B cell (primary cell): ENCODE measurements around the gene PARD3. TPM values are rescaled to one million over a fixed set of nuclear protein-coding genes. Genes with fewer than 3 reads are reported as not detected.
"Not testable (repeated sequence)": the region's sequence is repeated elsewhere in the genome, so short reads cannot be mapped to it uniquely, and the experiment has no call there.

Experiments
- ATAC-seq: fragments of 200-7000 bp; cut with Tn5 transposase; one replicate; pipeline ENCODE4 v1.10.0; 2021; ENCODE audit warnings: low read depth, mild to moderate bottlenecking, moderate number of reproducible peaks, moderate library complexity
- CTCF ChIA-PET: fragments of 350-600 bp; sonication (Branson Sonifier 250); formaldehyde crosslinking; loops from one replicate; lab custom pipeline; 2021; ENCODE audit warnings: antibody characterized with exemption, inconsistent platforms; lab: Charles Lee
- POLR2A ChIA-PET: fragments of 350-600 bp; sonication (Branson Sonifier 250); formaldehyde crosslinking; loops from one replicate; lab custom pipeline; 2021; ENCODE audit warnings: antibody characterized with exemption; lab: Charles Lee
- DNase-seq: peaks from one replicate; pipeline ENCODE4 v3.0.0; 2013
- H2AFZ ChIP-seq: 2 replicates; pipeline ENCODE4 v1.6.1; 2012; ENCODE audit warnings: mild to moderate bottlenecking, low read depth, low read length; ENCODE audit not compliant: insufficient read depth, poor library complexity, severe bottlenecking
- H3K27ac ChIP-seq, 2 donors: 1 replicate in 1 of 2; 2 replicates in 1 of 2; pipeline ENCODE4 v1.5.1; 2012 to 2013; ENCODE audit warnings: low read length in 2 of 2, mild to moderate bottlenecking in 2 of 2, moderate library complexity in 1 of 2
- H3K27me3 ChIP-seq, 4 experiments: fragments of 200-600 bp in 1 of 4; sonication (generic) in 1 of 4; replicated peaks in 1 of 4; 1 replicate in 2 of 4; 2 replicates in 2 of 4; pipeline versions ENCODE4 v1.6.1 to v1.7.0; 2013 to 2016; ENCODE audit warnings: low read length in 3 of 4, mild to moderate bottlenecking in 2 of 4, mixed read lengths in 1 of 4, moderate library complexity in 1 of 4; ENCODE audit not compliant: insufficient read depth in 4 of 4, control insufficient read depth in 3 of 4; ENCODE audit errors: control extremely low read depth in 1 of 4
- H3K36me3 ChIP-seq, 2 experiments: replicated peaks in 1 of 2; 1 replicate in 1 of 2; 2 replicates in 1 of 2; pipeline versions ENCODE4 v1.6.1 to v1.7.1; 2013; ENCODE audit warnings: low read length in 1 of 2; ENCODE audit not compliant: insufficient read depth in 2 of 2, control insufficient read depth in 1 of 2; ENCODE audit errors: control extremely low read depth in 1 of 2, extremely low read depth in 1 of 2
- H3K4me1 ChIP-seq, 2 donors: fragments of 200-600 bp in 1 of 2; sonication (generic) in 1 of 2; 1 replicate in 1 of 2; 2 replicates in 1 of 2; pipeline versions ENCODE4 v1.5.1 to v1.6.1; 2013 to 2017; ENCODE audit warnings: low read length in 2 of 2; ENCODE audit not compliant: control insufficient read depth in 2 of 2, insufficient read depth in 2 of 2
- H3K4me2 ChIP-seq: replicated peaks from 2 replicates; pipeline ENCODE3; 2012; ENCODE audit warnings: mild to moderate bottlenecking, low read depth, low read length; ENCODE audit not compliant: poor library complexity, severe bottlenecking
- H3K4me3 ChIP-seq, 5 experiments: fragments of 200-600 bp in 1 of 5; sonication (generic) in 1 of 5; 1 replicate in 3 of 5; 2 replicates in 2 of 5; pipeline versions ENCODE4 v1.5.1 to v1.7.0; 2011 to 2016; ENCODE audit warnings: low read length in 4 of 5, mild to moderate bottlenecking in 4 of 5, low read depth in 2 of 5, control low read depth in 1 of 5, moderate library complexity in 1 of 5; ENCODE audit not compliant: insufficient read depth in 1 of 5; ENCODE audit errors: control extremely low read depth in 1 of 5, extremely low read depth in 1 of 5
- H3K79me2 ChIP-seq: fragments of 200-600 bp; sonication (generic); one replicate; pipeline ENCODE4 v1.6.0; 2016; ENCODE audit warnings: low read length; ENCODE audit not compliant: control insufficient read depth, insufficient read depth
- H3K9ac ChIP-seq: fragments of 200-600 bp; sonication (generic); 2 replicates; pipeline ENCODE4 v1.6.1; 2017; ENCODE audit warnings: mild to moderate bottlenecking, low read length, moderate library complexity
- H3K9me3 ChIP-seq, 3 donors: one replicate each; pipeline versions ENCODE4 v1.6.1 to v1.7.1; 2013; ENCODE audit warnings: low read length in 2 of 3; ENCODE audit not compliant: control insufficient read depth in 2 of 3, insufficient read depth in 1 of 3; ENCODE audit errors: control extremely low read depth in 1 of 3
- H4K20me1 ChIP-seq: 2 replicates; pipeline ENCODE4 v1.6.0; 2012; ENCODE audit warnings: mild to moderate bottlenecking, low read length; ENCODE audit not compliant: insufficient read depth, control insufficient read depth, poor library complexity, severe bottlenecking
- H3K27ac Mint-ChIP-seq: one replicate; pipeline ENCODE4 v1.8.0; 2021; ENCODE audit warnings: mixed read lengths
- H3K27me3 Mint-ChIP-seq: one replicate; pipeline ENCODE4 v1.8.0; 2021; ENCODE audit warnings: mixed read lengths
- H3K4me1 Mint-ChIP-seq: one replicate; pipeline ENCODE4 v1.8.0; 2021; ENCODE audit warnings: mixed read lengths
- H3K4me3 Mint-ChIP-seq: one replicate; pipeline ENCODE4 v1.8.0; 2021; ENCODE audit warnings: mixed read lengths
- H3K9me3 Mint-ChIP-seq: one replicate; pipeline ENCODE4 v1.8.0; 2022; ENCODE audit warnings: mixed read lengths; ENCODE audit not compliant: insufficient read depth
- EZH2 ChIP-seq: IDR thresholded peaks from 2 replicates; pipeline ENCODE4 v1.6.1; 2012; ENCODE audit warnings: borderline replicate concordance, low read depth, mild to moderate bottlenecking, moderate library complexity, low read length; ENCODE audit not compliant: insufficient read depth, poor library complexity, severe bottlenecking
- WGBS: methylation state at CpG from one replicate; pipeline ENCODE4 v1.1.5; 2013; ENCODE audit warnings: missing lambda C conversion rate; ENCODE audit not compliant: insufficient coverage; 5-methylcytosine and 5-hydroxymethylcytosine counted together
- intact Hi-C: fragments of 100-400 bp; cut with micrococcal nuclease; formaldehyde crosslinking; loops from one replicate; pipeline ENCODE4 v1.10.0; 2022
- polyA plus RNA-seq: library from polyadenylated mRNA; depleted of rRNA; stranded (reverse); fragments of >200 nt; gene quantifications from 2 replicates; pipeline ENCODE4 v1.2.3, GENCODE V29; 2012
- total RNA-seq, 2 donors: library from RNA; stranded (reverse); fragments of 120-200 nt in 1 of 2; gene quantifications; 1 replicate in 1 of 2; 2 replicates in 1 of 2; pipeline versions ENCODE4 v1.2.3 to v1.2.4, GENCODE V29; 2013 to 2022
- TF ChIP-seq, protein P1 (sequence below): fragments of 200-600 bp; IDR thresholded peaks from one replicate; pipeline ENCODE4 v1.8.0; 2022; ENCODE audit warnings: antibody characterized with exemption, mild to moderate bottlenecking

Gene PARD3
- total and polyA plus RNA-seq, 2 donors (not counting 1 experiment from before 2014, with no cell fraction given): not detected

DNA sequence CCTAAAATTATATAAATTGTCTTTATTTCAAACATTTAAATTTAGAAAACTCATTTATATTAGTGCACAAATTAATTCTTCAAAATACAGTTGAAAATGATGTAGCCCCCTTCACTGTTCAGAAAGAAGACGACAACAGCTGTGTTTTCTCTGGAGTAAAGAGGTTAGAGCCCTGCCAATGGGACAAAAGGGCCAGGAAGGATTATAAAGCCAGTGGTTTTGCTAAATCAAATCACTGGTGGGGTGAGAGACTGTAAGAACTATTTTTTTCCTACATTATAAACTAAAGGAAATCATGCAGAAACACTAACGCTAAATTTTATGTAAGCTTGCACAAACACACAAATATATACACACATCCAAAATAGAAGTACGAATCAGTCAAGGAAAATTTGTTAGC is 386.6 kb downstream of the PARD3 start:
- Mint-ChIP-seq H3K27ac (no peak overlapping the region), H3K9me3 (no peaks in the 10 kb centered on the region), H3K27me3 (no peaks in the 10 kb centered on the region), H3K4me3 (no peak overlapping the region), H3K4me1 (no peaks in the 10 kb centered on the region)
- Histone ChIP-seq H3K9ac (no peak overlapping the region), H2AFZ (no peak overlapping the region), H3K9me3 (no peaks in the 10 kb centered on the region), H3K4me3 (no peak overlapping the region), H3K79me2 (no peaks in the 10 kb centered on the region), H3K27ac (no peak overlapping the region), H3K36me3 (no peaks in the 10 kb centered on the region), H4K20me1 (no peaks in the 10 kb centered on the region), H3K4me2 (no peak overlapping the region), H3K27me3 (no peaks in the 10 kb centered on the region), H3K4me1 (no peaks in the 10 kb centered on the region)
- CTCF ChIA-PET: no interaction called here
- ATAC-seq: no peak
- intact Hi-C loops: no loop called here
- TF ChIP-seq, protein P1, sequence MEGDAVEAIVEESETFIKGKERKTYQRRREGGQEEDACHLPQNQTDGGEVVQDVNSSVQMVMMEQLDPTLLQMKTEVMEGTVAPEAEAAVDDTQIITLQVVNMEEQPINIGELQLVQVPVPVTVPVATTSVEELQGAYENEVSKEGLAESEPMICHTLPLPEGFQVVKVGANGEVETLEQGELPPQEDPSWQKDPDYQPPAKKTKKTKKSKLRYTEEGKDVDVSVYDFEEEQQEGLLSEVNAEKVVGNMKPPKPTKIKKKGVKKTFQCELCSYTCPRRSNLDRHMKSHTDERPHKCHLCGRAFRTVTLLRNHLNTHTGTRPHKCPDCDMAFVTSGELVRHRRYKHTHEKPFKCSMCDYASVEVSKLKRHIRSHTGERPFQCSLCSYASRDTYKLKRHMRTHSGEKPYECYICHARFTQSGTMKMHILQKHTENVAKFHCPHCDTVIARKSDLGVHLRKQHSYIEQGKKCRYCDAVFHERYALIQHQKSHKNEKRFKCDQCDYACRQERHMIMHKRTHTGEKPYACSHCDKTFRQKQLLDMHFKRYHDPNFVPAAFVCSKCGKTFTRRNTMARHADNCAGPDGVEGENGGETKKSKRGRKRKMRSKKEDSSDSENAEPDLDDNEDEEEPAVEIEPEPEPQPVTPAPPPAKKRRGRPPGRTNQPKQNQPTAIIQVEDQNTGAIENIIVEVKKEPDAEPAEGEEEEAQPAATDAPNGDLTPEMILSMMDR: no peak
- no peak for TF ChIP-seq EZH2
- DNase-seq: no peak
- WGBS: no CpG with 5 or more reads among the region's 3 CpGs
- POLR2A ChIA-PET: no interaction called here

DNA sequence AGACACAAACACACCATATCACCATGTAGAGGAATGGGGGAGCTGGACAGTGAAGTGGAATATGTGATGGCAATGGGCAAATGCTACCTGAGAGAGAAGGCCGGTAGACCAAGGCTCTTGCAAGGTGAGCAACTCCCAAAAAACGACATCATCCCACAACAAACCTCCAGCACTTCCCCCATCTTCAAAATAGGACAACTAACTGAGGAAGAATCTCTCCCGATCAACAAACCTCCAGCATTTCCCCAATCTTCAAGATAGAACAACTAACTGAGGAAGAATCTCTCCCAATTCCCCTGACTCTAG is 387.2 kb downstream of the PARD3 start:
- H3K36me3 ChIP-seq: no peaks in the 10 kb centered on the region
- no peaks in the 10 kb centered on the region for H4K20me1 ChIP-seq
- POLR2A ChIA-PET: no interaction called here
- CTCF ChIA-PET: no interaction called here
- H3K27me3 ChIP-seq: no peaks in the 10 kb centered on the region
- Mint-ChIP-seq H3K27me3 (no peaks in the 10 kb centered on the region), H3K4me1 (no peaks in the 10 kb centered on the region), H3K27ac (no peak overlapping the region), H3K9me3 (no peaks in the 10 kb centered on the region), H3K4me3 (no peak overlapping the region)
- no peak overlapping the region for H3K4me2 ChIP-seq
- no peak overlapping the region for H3K4me3 ChIP-seq
- no peak overlapping the region for H3K27ac ChIP-seq
- TF ChIP-seq EZH2: no peak
- TF ChIP-seq, protein P1: no peak
- H2AFZ ChIP-seq: no peak overlapping the region
- WGBS: 94% methylated on average over 2 of the region's 3 CpGs
- no peaks in the 10 kb centered on the region for H3K9me3 ChIP-seq
- intact Hi-C loops: no loop called here
- DNase-seq: no peak
- H3K9ac ChIP-seq: no peak overlapping the region
- H3K79me2 ChIP-seq: no peaks in the 10 kb centered on the region
- ATAC-seq: no peak
- H3K4me1 ChIP-seq: no peaks in the 10 kb centered on the region

DNA sequence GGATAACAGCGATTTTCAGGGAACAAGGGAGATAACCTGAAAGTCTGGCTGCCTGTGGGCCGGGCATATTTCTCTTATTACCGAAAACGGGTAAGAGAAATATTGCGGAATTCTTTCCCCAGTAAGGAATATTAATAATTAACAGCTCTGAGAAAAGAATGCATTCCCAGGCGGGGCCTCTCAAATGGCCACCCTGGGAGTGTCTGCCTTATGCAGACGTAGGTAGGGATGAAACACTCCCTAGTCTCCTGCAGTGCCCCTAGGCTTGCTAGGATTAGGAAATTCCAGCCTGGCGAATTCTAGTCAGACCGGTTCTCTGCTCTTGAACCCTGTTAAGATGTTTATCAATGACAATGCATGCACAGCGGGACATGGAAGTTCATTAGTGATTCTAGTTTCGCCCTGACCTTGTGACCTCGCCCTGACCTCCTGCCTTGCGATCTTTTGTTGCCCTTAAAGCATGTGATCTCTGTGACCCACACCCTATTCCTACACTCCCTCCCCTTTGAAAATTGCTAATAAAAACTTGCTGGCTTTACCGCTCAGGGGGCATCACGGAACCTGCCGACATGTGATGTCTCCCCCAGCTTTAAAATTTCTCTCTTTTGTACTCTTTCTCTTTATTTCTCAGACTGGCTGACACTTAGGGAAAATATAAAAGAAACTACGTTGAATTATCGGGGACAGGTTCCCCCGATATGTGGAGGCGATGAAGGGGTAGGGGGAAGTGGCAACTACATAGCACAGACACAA is 387.8 kb downstream of the PARD3 start:
- H3K27ac Mint-ChIP-seq, CTCF ChIA-PET, H3K9ac ChIP-seq, H3K4me2 ChIP-seq, H3K4me1 Mint-ChIP-seq, H3K4me1 ChIP-seq, H3K36me3 ChIP-seq, intact Hi-C loops, ATAC-seq, H3K4me3 ChIP-seq, H3K27me3 ChIP-seq, DNase-seq, H3K4me3 Mint-ChIP-seq, H3K27ac ChIP-seq, H3K9me3 ChIP-seq, H2AFZ ChIP-seq, POLR2A ChIA-PET, H4K20me1 ChIP-seq, H3K27me3 Mint-ChIP-seq, H3K9me3 Mint-ChIP-seq, H3K79me2 ChIP-seq: not testable (repeated sequence)
- 97% methylated on average over 7 of the region's 20 CpGs for WGBS
